GM21515 (cell line): ENCODE data around the gene FAM111B.
A peak's percentile ranks its signal among the peaks of the same experiment; 100 is the strongest.
"Not testable (repeated sequence)": the region's sequence is repeated elsewhere in the genome, so short reads cannot be mapped to it uniquely, and the experiment has no call there.

Source experiments
- ATAC-seq: cut with Tn5 transposase; IDR thresholded peaks from one replicate; pipeline ENCODE4 v1.9.1; 2021; ENCODE audit not compliant: unreplicated experiment

FAM111B gene, protein sequence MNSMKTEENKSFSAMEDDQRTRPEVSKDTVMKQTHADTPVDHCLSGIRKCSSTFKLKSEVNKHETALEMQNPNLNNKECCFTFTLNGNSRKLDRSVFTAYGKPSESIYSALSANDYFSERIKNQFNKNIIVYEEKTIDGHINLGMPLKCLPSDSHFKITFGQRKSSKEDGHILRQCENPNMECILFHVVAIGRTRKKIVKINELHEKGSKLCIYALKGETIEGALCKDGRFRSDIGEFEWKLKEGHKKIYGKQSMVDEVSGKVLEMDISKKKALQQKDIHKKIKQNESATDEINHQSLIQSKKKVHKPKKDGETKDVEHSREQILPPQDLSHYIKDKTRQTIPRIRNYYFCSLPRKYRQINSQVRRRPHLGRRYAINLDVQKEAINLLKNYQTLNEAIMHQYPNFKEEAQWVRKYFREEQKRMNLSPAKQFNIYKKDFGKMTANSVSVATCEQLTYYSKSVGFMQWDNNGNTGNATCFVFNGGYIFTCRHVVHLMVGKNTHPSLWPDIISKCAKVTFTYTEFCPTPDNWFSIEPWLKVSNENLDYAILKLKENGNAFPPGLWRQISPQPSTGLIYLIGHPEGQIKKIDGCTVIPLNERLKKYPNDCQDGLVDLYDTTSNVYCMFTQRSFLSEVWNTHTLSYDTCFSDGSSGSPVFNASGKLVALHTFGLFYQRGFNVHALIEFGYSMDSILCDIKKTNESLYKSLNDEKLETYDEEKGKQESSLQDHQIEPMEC

DNA sequence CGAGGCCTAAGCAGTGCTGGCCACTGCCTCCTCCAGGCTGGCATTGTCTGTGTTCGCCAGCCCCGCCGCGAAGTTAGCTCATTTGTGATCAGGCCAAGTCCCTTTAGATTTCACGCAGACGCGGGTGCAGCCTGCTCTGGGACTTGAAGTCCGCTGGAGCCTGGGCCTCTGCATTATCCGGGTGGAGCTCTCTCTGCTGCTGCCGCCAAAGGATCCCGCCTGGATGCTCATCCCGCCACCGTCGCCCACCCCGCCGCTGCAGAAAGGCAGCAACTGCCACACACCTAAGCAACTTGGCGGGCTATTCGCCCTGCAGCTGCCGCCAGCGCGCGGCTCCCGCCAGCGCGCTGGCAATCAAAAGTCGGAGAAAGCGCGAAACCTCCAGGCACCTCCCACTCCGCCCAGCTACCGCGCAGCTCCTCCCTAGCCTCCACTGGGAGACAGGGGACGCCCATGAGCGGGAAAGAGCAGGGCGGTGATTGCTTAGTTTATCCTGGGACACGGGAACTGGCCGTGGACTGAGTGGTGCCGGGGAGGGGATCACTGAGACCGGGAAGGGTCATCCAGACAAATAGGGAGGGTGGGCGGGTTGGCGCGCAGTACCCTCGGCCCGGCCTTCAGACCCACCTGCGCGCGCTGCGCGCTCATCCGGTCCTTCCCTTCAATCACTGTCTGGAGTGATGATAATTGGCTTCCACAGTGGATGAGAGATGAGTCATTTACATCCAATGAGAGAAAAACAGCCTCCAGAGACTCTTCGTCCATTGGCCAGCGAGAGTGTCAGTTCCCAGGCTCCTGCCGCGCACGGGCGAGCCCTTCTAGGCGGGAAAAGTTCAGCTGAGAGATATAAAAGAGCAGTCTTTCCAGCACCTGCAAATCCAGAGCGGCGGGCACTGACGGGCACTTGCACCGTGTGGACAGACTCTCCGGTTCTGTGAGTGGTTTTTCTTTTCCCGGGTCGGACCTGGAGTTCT, at the start of gene FAM111B:
Gene FAM111B, plus strand, starts transcription at position 875 of the 974 bp plus-strand sequence. CDS start 2,389 bp downstream, outside the sequence.
- ATAC-seq = peak; percentile 71

DNA sequence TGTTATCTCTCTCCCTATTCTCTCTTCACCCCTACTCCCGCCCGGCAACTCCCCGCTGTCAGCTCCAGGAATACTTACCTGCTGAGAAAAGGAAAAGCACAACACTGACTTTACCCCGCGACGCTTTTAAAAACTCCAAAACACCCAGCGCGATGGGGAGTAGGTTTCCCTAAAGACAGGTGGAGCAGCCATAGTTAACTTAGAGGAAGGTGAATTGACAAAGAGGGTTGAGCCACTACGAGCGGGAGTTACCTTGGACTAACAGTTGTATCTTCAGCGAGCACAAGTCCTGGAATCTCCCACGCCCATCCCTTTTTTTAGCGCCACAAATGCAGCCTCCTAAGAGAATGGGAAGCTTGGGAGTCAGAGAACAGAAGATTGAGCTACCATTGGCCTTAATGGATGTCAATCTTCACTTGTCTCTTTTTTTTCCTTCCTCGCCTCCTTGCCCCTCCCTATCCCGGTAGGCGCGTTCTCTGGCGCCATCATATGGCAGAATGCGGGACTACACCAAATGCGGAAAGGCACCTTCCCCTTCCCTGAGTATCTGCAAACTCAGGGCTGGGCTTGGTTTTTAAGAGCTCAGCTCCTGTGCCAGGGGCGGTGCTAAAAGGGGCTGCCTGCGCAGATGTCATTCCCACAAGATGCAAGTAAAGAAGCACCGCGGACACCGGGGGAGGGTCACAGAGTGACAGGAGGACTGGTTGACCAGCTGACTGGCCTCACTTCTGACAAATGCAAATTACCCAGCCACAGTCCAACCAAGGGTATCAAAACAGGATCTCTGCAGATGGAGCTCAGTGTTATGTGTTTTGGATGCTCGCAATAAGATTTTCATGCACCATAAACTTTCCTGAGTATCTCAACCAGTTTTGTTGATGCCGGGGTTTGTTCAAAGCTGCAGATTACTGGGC, 48.7 kb upstream of the FAM111B start:
- peak; percentile 91 for ATAC-seq

DNA sequence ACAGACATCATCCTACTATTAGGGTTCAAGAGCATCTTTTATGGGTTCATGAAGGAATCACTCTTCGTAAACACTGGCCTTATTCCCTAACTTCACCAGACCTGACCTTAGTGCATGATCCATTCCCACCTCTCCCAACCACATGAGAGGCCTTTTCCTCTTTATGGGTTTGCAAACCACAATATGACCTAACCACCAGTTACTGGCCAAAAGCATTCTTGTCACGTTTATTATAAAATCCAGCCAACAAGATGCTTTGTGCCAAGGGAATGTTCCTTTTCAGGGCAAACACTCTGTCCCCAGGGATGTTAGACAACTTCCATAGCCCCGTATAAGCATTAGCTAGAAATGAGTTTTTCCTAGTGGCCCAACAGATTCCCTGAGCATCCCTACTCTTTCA, 46.9 kb upstream of the FAM111B start:
- ATAC-seq = not testable (repeated sequence)

DNA sequence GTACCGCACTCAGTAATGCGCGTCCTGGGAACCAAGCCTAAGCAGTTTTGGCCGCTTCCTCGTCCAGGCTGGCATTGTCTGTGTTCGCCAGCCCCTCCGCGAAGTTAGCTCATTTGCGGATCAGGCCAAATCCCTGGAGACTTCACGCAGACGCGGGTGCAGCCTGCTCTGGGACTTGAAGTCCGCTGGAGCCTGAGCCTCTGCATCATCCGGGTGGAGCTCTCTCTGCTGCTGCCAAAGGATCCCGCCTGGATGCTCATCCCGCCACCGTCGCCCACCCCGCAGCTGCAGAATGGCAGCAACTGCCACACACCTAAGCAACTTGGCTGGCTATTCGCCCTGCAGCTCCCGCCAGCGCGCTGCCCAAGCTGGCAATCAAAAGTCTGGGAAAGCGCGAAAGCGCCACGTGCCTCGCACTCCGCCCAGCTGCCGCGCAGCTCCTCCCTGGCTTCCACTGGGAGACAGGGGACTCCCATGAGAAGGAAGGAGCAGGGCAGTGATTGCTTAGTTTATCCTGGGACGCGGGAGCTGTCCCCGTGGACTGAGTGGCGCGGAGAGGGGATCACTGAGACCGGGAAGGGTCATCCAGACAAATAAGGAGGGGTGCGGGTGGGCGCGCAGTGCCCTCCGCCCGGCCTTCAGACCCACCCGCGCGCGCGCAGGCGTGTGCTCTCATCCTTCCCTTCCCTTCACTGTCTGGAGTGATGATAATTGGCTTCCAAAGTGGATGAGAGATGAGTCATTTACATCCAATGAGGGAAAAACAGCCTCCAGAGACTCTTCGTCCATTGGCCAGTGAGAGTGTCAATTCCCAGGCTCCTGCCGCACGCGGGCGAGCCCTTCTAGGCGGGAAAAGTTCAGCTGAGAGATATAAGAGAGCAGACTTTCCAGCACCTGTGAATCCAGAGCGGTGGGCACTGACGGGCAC, 44.2 kb upstream of the FAM111B start:
- no peak for ATAC-seq

DNA sequence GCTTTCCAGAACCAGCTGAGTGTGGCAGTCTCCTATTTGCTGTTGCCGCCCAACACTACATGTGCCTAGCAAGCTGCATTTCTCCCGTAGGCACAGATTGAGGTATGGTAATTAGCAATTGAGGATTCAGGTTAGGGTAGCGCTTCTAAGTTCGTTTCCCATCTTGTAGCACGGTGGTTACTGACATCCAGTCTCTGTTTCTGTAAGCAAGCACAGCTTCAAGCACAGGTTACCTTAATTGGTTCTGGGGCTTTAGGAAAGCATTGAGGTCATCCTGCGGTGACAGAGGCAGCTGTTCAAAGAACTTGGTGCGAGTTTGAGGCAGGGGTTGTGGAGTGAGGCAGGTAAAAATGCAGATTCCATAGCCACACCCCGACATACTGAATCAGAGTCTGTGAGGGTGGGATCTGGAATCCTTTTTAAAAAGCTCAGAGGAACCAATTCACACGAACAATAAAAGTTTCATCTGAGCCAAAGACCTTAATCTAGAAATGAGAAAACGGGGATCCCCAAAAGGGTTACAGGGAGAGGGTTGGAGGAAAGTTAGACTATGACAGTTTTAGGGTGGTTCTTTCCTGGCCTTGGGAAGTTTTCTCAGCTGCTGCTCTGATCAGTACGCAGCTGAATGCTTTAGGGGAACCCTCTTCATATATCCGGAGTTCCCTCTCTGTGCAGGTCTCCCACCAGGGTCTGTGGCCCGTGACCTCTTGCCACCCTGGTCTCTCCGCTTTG, 42.9 kb upstream of the FAM111B start:
- ATAC-seq = peak; percentile 70

DNA sequence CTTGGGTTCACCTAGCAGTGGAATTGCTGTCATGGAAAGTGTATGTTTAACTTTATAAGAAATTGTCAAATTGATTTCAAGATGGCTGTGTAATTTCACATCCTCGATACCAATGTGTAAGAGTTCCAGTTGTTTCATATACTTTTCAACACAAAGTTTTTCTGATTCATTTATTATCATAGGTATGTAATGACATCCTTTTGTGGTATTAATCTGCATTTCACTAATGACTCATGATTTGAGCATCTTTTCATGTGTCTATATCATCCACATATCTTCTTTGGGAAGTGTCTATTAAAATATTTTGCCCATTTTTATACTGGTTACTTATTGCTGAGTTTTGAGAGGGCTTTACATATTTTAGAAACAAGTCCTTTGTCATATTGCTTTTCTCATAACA, 38.0 kb upstream of the FAM111B start:
- ATAC-seq = no peak

DNA sequence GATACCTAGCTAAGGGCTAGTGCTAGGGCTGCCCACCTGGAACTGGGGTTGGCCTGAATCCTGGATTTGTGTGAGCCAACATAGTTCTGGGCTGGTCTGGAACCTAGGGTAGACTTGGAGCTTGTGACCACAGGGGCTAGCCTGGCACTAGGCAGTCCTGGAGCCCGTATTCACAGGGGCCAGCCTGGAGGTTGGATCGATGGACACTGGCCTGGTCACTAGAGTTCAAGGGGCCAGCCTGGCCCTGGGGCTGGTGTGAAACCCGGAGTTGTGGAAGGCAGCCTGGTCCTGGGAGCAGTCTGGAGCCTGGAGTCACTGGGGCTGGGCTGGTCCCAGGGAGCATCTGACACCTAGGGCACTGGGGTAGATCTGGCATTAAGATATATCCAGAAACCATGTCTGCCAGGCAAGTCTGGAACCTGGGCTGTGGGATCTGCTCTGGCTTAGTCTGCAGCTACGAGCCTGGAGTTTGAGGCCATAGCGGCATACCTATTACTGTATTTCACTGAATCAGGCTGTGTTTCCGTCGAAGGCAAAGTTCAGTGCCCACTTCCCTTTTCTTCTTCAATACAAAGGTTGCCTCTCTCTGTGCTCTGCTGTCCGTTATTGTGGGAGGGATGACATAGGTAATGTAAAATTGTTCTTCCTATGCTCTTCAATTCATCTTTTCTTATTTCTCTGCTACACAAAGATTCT, 30.0 kb upstream of the FAM111B start:
- ATAC-seq = peak; percentile 82

DNA sequence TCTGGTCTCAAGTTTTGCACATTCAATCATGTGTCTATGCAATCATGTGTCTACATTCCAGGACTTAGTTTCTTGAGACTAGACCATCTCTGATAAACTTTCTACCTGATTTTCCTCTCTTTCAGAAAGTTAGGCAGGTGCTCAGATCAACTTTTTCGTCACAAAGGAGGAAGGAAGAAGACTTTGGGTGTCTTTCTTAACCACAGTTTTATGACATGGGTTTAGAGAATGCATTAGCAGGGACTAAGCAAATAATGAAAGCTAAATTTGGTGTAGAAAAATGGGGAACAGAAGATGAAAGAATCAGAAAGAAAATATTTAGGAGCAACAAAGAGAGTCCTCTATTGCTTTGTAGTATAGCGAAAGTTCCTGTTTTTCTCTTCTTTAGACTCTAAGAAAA, 28.6 kb upstream of the FAM111B start:
- no peak for ATAC-seq

DNA sequence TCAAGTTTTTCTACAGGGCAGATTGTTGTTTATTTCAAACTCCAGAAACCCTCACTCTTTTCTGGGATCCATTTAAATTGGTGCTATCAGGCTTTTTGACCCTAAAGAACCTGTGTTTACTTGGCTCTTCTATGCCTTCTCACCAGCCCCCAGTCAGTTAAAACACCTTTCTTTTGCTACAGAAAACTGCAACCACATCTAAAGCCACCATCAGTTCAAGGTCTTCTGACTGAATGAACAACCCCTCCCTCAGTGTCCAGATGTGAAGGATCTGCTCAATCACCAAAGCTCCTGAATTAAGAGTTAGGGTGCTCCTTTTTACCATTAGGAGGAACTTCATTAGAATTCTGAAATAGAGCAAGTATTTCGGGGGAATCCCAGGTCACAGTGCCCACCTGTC, 28.0 kb upstream of the FAM111B start:
- no peak for ATAC-seq

DNA sequence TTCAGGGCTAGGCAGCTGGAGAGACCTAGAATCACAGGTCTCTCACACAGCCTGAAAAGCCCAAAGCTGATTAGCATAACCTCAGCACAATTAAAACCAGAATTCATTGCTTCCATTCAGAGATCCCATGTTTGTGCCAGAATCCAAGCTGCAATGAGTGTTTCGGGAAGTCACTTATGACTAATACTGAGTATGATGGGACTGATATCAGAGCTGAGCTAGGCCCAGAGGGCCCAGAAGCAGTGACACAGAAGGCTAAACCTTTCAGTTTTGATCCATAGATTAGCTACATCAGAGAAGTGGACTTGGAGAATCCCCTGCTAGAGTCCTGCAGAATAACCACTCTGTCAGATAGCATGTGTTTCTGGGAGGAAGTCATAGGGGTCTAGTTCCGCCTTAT, 26.6 kb upstream of the FAM111B start:
- not testable (repeated sequence) for ATAC-seq

DNA sequence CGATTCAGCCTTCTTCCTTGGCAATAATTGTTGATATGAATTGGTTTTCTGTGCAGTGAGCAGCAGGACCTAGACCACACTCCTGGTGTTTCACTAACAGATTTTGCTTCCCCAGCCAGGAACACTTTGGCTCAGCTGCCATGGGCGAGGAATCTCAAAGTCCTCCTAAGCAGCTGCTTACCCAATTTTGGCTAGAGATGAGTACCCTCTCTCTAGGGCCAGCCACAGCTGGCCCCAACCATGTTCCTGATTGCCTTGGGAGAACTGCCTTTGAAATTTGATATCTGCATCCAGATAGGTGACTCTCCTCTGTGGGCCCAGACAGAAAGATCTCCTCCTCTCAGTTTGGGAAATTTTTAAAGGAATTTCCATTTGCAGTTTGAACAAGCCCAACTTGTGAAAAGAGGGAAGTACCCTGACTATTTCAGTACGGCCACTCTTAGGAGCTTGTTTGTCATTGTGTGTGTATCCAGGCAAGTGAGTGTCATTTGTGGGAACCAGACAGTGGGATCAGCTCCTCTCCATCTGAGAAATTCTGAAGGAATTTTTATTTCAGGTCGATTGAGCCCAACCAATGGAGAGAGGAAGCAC, 25.5 kb upstream of the FAM111B start:
- not testable (repeated sequence) for ATAC-seq

DNA sequence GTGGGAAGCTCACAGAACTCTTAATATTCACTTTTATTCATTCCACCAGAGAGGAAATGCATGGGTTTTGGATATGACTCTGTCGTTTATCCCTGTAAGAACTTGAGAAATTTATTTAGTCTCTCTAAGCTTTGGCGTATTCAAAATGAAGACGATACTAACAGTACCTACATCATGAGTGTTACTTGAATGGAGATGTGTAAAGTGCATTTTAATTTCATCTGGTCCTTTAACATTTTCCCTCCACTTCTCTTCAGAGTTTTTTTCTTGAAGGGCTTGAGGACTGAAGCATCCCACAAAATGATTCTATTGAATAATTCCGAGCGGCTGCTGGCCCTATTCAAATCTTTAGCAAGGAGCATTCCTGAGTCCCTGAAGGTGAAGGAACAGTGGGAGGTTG, 21.0 kb upstream of the FAM111B start, which contains the start of gene GLYATL1B:
Gene GLYATL1B, plus strand, starts transcription at position 301 of the 400 bp plus-strand sequence. Its CDS starts 0 bp downstream, at position 301.
- ATAC-seq = not testable (repeated sequence)

DNA sequence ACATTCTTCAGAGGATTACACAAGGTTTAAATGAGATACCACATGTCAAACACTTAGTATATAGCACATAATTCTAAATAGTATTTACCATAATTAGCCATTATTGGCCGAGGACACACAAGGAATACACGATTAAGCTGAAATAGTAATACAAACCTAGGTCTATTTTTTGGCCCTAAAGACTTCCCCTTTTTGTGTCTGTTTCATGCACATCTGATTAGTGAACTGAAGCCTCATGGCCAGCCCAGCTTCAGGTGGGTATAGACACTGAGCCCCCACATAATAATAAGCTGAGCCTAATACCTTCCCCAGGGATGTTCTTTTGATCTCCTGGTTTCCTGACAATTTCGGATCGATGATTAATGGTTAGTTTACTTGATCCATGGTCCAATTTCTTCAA, 18.9 kb upstream of the FAM111B start:
- no peak for ATAC-seq

DNA sequence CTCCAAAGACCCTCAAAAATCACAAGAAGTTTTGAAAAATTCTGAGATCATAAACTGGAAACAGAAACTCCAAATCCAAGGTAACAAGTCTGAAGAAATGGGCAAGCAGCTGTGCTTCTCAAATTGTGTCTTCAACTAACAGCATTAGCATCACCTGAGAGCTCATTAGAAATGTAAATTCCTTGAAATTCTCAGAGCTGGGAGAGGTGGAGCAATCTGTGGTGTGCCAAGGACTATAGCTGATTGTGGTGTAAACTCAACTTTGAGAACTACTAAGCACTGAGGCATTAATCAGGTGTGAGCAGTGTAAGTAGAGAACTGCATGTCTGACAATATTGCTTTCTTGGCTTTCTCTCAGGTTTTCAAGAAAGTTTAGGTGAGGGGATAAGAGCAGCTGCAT, 13.5 kb upstream of the FAM111B start:
- ATAC-seq = not testable (repeated sequence)

DNA sequence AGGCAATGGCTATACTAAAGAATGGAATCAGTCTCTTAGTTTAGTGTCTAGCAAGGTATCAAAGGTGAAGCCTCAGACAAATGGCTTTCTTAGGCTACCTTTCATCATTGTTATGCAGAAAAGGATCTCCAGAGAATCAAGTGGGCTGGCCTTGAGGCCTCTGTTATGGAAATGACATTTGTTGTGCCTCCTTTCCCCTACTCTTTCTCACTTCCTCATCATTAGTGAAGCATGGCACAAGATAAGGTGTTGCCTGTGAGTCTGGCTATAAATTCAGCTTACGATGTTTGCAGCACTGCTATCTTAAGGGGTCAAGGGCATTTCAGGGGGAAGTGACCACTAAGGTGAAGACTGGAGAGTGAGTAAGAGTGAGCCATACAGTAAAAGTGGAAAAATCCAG, 11.8 kb upstream of the FAM111B start:
- ATAC-seq = peak; percentile 68

DNA sequence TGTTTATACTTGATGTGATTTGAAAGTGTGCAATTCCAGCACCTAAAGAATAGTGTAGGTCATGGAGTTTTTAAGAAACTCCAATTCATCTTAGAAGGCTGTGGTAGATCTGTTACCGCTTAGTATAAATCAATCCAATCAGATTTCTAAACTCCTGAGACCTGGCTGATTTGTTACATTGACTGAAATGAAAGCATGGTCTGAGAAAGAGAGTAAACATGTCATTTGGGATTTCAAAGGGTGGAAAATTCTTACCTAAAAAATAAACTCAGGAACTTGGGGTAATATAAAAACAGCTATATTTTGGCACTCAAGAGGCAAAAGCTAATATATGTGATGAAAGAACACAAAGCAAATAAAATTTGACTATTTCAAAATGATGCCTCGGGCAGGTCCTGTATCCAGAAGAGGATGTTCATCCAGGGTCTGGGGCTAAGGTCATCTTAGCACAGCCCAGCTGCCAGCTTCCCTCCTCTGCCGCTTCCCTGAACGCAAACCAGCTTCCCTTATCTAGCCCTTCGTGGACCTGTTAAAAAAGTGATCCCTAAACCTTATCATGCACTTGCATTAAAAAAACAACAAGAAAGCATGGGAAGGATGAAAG, 11.0 kb upstream of the FAM111B start:
- not testable (repeated sequence) for ATAC-seq
